Measurements from ENCODE around the gene WDR86.

Gene WDR86, protein sequence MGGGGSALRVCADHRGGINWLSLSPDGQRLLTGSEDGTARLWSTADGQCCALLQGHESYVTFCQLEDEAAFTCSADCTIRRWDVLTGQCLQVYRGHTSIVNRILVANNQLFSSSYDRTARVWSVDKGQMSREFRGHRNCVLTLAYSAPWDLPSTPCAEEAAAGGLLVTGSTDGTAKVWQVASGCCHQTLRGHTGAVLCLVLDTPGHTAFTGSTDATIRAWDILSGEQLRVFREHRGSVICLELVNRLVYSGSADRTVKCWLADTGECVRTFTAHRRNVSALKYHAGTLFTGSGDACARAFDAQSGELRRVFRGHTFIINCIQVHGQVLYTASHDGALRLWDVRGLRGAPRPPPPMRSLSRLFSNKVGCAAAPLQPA

GRCh38 chr7:151409667-151410404, at the start of gene WDR86:
TSS of gene WDR86 (minus strand) at chr7:151410038. CDS start at chr7:151409589, 449 bp downstream.
- no peak for DNase-seq

- no peak for DNase-seq
Observed at GRCh38 chr7:151457534-151457933, 47.7 kb upstream of the WDR86 start.

GRCh38 chr7:151456782-151457181, 46.9 kb upstream of the WDR86 start:
- no peak for DNase-seq

- DNase-seq: no peak
Observed at GRCh38 chr7:151456276-151456675, 46.4 kb upstream of the WDR86 start.

GRCh38 chr7:151455690-151456089, 45.9 kb upstream of the WDR86 start:
- DNase-seq: no peak

- no peak for DNase-seq
Observed at GRCh38 chr7:151454932-151455530, 45.2 kb upstream of the WDR86 start.

DNA sequence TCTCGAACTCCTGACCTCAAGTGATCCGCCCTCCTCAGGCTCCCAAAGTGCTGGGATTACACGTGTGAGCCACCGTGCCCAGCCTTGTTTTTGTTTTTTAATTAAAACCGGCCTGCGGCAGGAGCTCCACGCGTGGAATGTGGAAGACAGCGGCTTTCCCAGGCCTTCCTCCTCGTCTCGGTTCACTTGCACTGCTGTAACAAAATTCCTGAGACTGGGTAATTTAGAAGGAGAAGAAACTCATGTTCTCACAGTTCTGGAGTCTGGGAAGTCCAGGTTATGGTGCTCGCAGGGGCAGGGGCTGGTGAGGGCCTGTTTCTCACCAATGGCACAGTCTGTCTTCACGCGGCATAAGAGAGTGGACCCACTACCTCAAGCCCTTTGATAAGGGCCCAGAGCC, 44.5 kb upstream of the WDR86 start:
- DNase-seq: no peak

DNA sequence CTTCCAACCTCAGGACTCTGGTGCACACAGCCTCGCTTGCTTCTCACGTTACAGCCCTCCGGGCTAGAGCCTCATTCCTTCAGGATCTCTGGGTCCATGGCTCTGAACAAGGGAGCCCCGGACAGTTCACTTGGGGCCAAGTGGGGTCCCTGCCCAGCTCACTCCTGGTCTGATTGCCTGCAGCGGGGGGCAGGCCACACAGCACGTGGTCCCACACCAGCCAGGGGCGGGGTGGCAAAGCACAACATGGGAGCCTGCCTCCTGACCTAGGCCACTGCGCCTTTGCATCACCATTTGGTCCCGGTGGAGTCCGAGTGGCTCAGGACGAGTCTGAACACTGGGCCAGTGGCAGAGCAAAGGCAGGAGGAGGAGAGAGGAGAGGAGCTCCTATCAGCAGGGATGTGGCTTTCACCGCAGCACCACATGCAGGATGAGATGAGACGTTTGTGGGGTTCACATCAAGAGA, 43.5 kb upstream of the WDR86 start:
- no peak for DNase-seq

DNA sequence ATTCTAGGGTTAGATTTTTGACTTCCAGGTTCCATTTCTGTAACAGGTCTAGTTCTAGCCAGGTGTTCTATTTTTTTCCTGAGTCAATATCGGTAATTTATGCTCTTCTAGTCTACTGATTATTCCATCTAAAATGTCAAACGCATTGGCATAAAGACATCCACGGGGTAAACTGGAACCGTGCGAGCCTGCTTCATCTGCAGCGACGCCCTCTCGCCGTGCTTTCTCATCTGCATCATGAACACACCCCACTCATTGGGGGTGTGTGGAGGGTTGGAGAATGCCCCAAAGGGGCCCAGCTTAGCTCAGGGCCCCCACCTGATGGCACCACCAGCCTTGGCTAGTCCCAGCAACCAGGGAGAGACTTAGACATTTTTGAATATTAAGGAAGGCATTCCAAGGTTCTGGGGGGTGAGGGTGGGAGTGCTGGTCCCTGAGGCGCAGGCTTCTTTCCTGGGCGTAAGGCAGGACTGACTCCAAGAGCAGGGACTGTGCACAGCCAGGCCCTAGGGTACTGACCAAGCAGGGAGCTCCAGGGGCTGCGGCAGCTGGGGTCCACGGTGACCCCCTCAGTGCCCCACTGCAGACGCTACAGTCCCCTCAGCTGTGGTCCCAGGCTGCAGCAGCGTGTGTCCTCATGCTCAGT, 43.0 kb upstream of the WDR86 start:
- no peak for DNase-seq

DNA sequence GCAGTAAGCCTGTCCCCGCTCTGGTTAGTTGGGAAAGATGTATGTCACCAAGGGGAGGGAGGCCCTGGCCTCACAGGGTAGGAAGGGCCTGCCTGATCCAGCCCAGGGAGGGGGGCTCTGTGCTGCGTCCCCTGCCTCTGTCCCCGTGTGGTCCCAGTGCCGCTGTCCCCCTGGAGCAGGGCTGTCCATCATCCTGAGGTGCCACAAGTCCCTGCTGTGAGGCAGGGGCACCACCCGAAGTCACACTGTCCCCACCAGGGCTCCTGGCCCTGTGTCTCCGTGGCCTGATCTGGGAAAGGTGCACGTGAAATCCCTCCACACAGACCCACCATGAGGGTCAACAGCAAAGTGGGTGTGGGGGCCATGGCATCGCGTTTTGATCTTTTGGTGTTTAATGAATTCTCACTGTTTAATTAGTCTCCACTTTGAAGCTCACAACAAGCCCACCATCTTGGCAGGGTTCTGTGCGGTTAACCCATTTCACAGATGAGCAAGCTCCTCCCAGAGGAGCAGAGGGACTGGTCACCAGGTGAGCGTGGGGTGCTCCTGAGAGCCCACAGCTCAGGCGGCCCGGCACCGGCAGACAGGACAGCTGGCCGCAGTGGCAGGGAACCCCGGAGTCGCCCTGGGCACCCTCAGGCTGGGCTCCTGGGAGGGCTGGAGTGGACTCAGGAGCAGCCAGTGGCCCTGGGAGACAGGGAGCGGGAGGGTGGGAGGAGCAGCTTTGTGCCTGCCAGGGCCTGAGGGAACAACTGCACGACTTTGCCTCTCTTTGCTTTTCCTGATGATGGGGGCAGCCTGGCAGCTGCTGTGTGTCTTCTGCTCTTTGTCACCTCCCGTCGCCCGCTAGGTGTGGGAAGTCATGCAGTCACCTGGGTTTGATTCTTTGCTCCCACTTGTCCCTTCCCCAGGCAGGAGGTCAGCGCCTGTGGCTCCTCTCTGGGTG, 42.1 kb upstream of the WDR86 start:
- DNase-seq: no peak

- DNase-seq: no peak
Observed at GRCh38 chr7:151451156-151451555, 41.3 kb upstream of the WDR86 start.

DNA sequence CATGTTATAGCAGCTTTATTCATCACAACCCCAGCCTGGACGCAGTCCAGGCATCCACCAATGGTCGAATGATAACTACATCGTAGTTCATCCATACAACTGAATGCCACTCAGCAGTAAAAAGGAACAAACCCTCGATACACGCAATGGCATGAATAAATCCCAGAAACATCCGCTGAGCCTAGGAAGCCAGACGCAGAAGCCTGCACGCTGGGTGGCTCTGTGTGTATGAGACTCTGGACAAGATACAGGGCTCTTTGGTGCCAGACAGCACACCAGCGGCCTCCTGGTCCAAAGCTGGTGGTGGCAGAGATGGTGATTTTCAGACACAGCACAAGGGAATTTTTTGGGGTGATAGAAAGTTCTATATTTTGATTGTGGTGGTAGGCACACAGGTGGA, 40.2 kb upstream of the WDR86 start:
- DNase-seq: no peak

DNA sequence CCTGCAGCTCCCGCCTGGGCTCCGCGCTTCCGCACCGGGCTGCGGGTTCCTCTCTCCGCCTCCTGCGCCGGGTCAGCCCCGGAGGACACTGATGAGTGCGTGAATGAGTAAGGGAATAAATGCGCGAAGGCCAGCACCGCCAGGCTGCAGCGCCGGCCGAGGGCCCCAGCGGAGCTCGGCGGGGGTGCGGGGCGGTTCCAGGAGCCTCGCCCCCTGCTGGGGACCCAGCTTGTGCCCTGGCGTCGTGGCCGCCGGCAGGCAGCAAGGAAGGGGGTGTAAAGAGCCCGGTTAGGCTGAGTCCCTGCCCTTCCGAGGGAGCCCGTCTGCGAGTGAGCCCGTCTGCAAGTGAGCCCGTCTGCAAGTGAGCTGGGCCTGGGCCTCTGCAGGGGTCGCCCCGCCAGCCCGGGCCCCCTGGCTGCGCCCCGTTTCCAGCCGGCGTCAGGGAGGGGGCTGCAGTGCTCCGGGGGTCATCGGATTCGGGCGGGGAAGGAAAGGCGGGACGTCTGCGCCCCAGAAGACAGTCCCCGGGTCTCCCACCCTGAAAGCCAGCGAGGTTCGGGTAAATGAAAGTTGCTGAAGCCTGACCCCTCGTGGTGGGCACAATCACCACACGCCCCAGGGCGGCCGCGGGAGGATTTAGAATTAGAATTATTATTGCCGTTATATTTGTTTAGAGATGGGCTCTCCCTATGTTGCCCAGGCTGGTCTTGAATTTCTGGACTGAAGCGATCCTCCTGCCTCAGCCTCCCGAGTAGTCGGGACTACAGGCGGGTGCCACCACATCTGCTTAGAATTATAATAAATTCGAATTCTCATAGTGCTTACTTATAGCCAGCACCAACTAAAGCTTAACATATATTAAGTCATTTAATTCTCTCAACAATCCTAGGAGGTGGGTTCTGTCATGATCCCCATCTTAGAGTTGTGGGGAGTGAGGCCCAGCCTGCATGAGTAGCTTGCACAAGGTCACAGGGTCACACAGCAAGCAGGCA, 38.7 kb upstream of the WDR86 start:
- peak; percentile 50 to 72 (median 68) for DNase-seq

- DNase-seq: no peak
Observed at GRCh38 chr7:151447901-151448260, 38.0 kb upstream of the WDR86 start.

- no peak for DNase-seq
Observed at GRCh38 chr7:151447312-151447711, 37.5 kb upstream of the WDR86 start.

DNA sequence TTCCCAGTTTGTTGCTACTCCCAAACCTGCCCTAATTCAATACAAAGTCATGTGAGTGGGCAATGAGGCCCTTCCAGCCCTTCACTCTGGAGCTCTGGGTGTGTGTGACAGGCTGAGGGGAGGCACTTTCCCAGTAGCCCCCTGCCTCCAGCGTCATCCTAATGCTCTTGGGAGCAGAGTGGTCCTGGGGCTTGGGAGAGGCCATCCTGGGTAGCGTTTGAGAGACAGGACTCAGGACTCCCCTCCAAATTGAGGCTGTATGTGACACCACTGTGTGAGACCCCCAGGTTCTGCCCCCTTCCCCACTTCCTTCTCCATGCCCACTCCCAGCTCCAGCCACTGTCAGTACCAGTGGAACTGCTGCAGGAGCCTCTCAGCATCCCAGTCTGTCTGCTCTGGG, 36.6 kb upstream of the WDR86 start:
- no peak for DNase-seq

DNA sequence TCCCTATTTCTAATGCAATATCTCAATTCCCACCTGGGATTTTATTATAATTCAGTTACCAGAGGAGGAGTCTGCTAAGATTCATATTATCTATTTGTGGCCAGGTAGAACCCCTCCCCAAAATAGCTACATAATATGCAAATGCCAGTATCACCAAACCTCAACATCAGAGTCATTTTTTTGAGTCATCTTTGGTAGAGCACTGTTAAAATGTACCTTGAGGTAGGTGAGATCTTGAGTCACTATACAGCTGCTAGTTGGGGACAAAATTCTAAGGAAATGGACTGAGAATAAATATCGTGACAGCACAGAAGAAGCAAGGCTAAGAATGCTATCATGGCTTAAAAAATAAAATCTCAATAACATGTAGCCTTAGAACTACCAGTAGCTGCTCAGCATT, 34.8 kb upstream of the WDR86 start:
- DNase-seq: no peak

- no peak for DNase-seq
Observed at GRCh38 chr7:151442776-151443496, 33.1 kb upstream of the WDR86 start.

DNA sequence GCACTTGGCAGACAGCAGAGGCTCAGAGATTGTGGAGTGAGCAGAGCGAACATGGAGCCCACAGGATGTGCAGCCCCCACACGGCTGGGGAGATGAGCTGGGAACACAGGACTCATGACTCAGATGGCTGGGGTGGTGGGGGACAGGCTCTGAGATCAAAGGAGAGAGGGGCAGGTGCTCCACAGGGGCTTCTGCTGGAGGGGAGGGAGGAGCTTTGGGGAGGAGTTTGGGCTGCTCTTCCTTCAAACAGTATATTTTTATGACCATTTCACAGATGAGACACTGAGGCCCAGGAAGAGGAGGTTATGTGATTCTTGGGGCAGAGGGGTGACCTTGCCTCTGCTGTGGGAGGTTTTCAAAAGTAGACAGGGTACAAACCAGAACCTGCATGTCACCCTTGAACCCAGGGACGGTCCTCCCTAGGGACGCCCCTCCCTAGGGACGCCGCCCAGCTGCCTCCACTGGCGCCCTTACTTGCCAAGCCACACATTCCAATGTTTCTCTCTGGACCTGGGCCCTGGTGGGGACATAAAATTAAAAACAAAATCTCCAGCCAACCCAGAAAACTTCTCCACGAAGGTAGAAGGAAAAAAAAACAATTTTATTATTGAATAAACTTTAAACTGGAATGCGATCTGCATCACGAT, 31.1 kb upstream of the WDR86 start:
- no peak for DNase-seq
